ENCODE data around the gene PLEKHB2.
A peak's percentile ranks its signal among the peaks of the same experiment; 100 is the strongest.
"Not testable (repeated sequence)": the region's sequence is repeated elsewhere in the genome, so short reads cannot be mapped to it uniquely, and the experiment has no call there.

The PLEKHB2 gene

DNA sequence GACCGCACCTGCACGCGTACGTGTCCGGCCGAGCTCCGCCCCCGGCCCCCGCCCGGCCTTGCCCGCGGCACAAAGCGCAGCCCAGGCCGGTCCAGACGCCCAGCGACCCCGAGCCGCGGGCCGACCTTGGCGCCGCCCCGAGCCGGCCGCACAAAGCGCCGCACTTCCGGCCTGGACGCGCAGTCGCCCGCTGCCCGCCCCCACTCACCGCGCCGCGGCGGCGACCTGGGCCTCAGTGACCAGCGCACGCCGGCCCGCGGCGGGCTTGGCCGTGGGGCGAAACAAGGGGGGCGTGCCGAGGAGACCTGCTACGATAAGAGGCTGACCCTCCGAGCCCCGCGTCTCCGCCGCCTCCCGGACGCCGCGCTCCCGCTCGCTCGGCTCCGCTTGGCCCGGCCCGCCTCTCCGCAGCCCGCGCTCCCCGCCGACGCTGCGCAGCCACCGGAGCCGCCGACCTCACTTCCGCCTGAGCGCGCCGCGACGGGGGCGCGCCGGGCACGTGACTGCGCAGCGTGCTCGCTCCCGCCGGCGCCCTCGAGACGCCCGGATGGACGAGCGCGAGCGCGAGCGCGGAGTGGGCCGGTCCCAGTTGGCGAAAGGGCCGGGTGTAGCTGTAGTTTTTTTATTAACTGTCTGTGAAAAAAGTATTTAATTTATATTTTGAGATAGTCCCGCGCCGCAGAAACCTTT lies 12.0 kb upstream of the PLEKHB2 start, which contains the start of gene FAM168B:
Gene FAM168B, minus strand, starts transcription at position 455 of the 690 bp plus-strand sequence. CDS start 10,814 bp downstream, outside the sequence.
- peak within 1 kb of the TSS; percentile 80 for H3K4me3 ChIP-seq (ENCODE audit: low read depth, low read length)
- peak; percentile 63 for DNase-seq (ENCODE audit: low read depth)

DNA sequence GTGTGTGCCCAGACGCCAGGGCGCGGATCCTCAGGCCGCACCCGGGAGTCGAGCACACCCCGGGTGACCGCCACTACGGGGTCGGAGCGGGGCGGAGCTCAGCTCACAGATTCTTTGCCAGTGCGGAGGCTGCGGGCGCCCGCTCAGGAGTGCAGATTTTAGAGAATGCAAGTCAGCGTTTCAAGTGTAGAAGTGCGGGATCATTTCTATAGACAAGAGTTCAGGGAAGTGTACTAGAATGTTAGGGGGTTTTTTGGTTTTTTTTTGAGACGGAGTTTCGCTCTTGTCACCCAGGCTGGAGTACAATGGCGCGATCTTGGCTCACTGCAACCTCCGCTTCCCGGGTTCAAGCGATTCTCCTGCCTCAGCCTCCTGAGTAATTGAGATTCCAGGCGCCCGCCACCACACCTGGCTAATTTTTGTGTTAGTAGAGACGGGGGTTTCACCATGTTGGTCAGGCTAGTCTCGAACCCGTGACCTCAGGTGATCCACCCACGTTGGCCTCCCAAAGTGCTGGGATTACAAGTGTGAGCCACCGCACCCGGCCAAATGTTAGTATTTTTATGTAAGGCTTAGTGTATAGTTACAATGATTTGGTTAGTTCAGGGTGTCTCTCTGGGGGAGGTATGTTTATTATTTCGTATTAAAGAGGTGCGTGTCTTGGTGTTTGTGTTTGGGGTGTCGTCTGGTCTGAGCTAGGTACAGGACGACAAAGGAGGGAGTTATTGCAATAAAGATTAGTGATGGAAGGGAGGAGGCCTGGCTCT lies 11.3 kb upstream of the PLEKHB2 start:
- DNase-seq (ENCODE audit: low read depth) = no peak
- H3K4me3 ChIP-seq (ENCODE audit: low read depth, low read length) = peak overlapping the region; percentile 80

DNA sequence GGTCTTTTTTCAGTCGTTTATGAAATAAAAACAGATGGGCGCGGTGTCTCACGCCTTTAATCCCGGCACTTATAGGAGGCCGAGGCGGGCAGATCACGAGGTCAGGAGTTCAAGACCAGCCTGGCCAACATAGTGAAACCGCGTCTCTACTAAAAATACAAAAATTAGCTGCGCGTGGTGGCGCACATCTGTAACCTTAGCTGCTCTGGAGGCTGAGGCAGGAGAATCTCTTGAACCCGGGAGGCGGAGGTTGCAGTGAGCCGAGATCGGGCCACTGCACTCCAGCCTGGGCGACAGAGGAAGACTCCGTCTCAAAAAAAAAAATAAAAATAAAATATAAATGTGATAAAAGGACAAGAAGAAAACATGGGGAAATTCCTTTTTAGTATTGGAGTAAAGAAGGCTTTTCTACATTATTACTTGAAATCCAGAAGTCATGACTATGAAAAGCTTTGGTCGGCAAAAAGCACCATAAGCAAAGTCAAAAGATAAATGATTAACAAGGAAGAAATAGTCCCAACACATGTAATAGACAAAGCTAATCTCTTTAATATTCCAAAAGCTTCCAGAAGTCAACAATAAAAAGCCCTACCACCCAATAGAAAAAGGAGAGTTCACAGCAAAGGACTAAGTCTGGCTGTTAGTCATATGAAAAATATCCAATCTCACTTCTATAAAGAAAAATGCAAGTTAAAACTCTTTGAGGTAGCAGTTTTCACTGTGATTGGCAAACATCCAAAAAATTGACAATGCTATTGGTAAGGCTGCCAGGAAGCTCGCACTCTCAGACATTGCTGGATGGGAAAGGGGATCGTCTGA lies 10.5 kb upstream of the PLEKHB2 start:
- DNase-seq (ENCODE audit: low read depth) = no peak
- no peak overlapping the region for H3K4me3 ChIP-seq (ENCODE audit: low read depth, low read length)

DNA sequence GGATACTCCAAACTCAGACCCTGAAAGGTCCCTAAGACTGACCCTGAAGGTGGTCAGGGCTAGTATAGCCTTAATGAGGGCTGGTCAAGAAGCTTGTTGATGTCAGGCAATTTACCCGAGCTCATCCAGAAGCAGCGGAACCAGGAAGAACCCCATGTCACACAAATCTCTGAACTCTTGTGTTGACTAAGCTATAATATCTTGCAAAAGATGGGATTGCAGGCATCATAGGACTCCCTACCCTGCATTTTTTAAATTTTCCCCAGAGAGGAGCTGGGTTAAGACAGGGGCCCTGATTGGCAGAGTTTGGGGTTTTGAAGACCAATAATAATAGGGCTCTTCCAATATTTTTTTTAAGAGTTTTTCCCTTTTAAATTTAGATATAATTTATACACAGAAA lies 2.0 kb upstream of the PLEKHB2 start:
- H3K4me3 ChIP-seq (ENCODE audit: low read depth, low read length) = no peak overlapping the region
- DNase-seq (ENCODE audit: low read depth) = no peak

DNA sequence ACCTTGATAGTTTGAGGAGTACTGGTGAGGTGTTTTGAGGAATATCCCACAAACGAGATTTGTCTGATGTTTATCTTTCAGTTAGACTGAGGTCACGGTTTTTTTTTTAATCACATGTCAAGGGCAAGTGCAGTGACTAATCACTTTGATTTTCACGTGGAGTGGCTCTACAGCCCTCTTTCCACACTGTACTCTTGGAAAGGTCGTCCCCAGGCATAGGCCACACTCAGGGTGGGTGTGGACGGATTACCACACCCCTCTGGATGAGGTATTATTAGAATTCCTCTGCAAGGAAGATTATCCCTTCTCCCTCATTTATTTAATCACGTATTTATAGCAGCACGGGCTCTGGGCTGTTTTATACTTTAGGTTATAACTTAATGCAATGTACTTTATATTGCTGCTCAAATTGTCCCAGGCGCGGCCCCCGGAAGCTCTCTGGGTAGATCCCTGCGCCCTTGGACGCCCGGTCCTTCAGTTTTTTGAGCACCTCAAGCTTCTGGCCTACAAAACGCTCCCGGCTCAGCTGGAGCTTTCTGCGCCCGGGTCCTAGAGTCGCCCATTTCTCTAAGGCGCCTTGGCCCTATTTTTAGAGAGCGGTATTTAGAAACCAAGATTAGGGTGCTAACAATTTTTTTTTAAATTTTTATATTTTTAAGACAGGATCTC lies 515 bp upstream of the PLEKHB2 start:
- DNase-seq (ENCODE audit: low read depth) = peak; percentile 20

DNA sequence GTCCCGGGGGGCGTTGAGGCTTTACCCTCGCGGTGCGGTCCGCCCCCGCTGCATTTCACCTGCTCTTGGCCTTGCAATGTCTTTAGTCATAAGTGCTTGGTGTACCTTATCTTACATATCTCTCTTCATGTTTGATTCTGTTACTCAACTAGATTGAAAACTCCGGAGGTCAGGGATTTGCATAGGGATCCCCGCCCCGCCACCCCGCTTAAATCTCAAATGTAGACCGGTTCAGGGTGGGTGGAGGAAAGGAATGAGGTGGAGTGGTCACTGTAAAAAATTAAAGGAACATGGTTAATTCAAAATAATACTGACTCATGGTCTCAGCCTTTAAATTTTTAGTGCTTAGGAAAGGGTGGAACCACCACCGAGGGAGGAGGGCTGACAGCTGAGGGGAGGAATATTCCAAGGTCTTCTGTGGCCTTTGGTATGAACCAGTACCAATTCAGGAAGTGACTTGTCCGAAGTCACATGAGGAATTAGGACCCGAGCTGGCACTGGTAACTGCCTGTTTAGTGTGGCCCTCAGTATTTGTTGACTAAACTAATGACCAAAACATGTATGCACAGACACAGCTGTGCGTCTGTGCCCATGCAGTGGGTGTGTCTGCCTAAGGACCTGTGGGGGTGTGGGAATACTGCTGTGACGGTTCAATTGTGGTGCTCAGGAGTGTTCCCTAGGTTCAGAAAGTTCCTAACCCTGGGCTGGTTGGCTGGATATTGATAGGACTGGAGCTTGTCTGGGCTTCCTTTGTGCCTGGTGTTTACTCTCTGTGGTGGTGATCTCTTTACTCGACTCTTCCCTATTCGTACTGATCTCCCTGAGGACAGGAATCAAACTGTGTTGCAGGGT lies 1.0 kb downstream of the PLEKHB2 start:
- peak overlapping the region; percentile 97 for H3K4me3 ChIP-seq (ENCODE audit: low read depth, low read length)
- DNase-seq (ENCODE audit: low read depth) = no peak

More for the DNA sequence above, 515 bp upstream of the PLEKHB2 start:
- peak overlapping the region; percentile 97 for H3K4me3 ChIP-seq (ENCODE audit: low read depth, low read length)

DNA sequence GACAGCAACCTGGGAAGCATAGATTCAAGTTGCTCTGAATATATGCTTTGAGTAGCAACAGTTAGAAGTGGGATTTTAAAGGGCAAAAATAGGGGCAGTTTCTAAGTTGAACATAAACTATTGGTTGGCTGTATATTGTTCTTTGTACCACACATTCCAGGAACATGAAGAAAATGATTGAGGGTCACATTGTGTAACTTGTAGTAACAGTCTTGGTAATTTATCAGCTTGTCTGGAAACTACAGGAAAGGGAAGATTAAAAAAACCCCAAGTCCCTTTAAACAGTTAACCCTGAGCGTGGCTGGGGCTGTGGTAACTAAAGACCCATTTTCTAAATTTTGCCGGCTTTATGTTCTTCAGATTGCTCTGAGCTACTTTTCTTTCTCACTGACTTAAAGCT lies 7.4 kb downstream of the PLEKHB2 start:
- DNase-seq (ENCODE audit: low read depth) = no peak
- no peak overlapping the region for H3K4me3 ChIP-seq (ENCODE audit: low read depth, low read length)

DNA sequence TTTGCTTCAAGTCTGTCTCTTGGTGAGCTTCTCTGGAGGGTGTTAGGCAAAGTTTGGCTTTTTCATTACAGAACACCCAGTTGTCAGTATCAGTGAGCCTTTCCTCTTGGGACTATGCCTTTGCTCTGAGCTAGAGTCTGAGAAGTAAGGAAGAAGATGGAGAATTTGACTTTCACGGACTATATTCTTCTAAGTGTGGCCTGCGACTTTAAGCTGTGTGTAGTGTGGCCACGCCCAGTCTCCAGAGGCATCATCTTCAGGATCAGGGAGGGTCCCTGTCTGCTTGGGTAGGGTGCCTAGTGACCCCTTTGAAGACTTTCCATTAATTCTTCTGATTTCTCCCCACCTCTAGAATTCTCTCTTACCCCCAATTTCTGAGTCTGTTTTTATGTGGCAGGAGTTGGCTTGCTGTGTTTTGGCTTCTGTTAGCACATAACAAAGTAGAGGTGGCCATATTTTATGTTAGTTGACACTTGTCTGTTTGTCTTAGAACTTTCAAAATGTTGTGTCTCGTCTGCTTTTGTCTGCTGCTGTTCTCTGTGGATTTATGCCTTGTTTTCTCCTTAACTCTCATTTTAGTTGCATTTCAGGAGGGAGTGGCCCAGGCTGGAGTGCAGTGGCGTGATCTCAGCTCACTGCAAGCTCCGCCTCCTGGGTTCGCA lies 8.6 kb downstream of the PLEKHB2 start:
- no peak for DNase-seq (ENCODE audit: low read depth)
- no peak overlapping the region for H3K4me3 ChIP-seq (ENCODE audit: low read depth, low read length)

DNA sequence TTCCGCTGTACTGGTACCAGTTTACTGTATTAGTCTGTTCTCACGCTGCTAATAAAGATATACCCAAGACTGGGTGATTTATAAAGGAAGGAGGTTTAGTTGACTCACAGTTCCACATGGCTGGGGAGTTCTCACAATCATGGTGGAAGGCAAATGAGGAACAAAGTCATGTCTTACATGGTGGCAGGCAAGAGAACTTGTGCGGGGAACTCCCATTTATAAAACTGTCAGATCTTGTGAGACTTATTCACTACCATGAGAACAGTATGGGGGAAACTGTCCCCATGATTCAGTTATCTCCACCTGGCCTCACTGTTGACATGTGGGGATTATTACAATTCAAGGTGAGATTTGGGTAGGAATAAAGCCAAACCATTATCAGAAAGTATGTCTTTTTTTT lies 9.8 kb downstream of the PLEKHB2 start:
- not testable (repeated sequence) for DNase-seq (ENCODE audit: low read depth); H3K4me3 ChIP-seq (ENCODE audit: low read depth, low read length)

DNA sequence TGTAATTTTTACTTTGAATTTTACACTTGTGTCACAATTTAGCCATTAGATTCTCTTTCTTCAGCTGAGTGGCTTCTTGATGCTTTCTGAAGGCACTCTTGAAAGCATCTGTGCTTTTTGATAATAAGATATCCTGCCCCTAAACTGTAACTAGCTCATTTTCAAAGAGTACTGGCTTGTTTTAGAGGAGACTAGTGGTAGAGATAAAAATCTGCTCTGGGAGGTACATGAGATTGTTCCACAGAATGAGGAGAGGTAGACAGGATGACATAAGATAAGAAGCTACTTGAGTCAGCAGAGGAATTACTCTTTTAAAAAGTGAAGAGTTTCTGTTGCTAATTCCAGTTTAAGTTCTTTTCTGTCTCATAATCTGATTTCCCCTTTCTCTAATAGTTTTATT lies 10.6 kb downstream of the PLEKHB2 start:
- no peak for DNase-seq (ENCODE audit: low read depth)
- H3K4me3 ChIP-seq (ENCODE audit: low read depth, low read length) = no peak overlapping the region

DNA sequence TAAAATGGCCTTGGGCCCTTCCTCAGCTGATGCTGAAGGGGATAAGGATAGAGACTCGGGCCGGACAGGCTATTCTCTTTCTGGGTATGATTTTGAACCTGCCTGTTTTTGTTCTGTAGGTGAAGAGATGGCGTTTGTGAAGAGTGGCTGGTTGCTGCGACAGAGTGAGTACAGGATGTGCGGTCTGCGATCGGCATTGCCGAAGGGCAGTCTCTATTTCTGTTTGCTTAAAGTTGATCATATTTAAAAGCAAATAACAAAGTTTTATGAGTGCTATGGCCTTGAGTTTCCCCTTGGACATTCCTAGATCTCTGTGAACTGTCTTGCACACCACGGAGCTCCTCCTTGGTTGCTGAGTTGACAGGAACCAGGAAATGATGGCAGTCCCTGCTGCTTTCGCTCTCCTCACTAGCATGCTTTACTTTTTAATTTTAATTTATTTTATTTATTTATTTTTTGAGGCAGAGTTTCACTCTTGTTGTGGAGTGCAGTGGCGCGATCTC lies 15.7 kb downstream of the PLEKHB2 start:
- no peak for DNase-seq (ENCODE audit: low read depth)
- H3K4me3 ChIP-seq (ENCODE audit: low read depth, low read length) = no peak overlapping the region

DNA sequence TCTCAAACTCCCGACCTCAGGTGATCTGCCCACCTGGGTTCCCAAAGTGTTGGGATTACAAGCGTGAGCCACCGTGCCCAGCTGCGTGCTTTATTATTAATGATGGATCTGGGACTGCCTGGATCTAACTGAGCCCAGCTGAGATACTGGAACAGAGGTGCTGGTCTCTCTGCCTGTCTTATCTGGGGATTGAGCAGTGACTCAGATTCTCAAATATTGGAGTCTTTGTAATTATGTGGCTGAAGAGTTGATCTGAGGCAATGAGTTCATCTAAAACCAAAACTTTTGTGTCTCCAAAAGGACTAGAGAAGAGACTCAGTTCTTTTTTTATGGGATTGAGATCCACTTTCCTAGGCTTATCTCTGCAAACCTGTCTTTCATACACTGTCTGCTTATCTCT lies 16.3 kb downstream of the PLEKHB2 start:
- no peak overlapping the region for H3K4me3 ChIP-seq (ENCODE audit: low read depth, low read length)
- DNase-seq (ENCODE audit: low read depth) = no peak

DNA sequence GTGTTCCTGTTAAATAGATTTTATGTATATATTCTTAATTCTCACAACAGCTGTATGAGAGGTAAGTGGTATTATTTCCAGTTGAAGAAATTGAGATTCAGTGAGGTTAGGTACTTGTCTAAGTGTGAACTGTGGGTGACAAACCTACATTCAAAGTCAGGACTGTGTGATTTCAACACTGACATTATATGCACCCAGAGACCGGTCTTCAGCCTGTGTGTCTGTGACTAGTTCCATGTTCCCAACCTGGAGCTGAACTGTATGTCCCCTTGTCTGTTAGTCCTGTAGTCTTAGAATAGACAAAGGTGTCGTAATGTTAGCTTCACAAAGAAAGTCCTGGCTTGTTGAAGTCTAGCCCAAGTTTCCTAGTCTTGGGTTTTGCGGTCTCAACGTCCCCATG lies 17.4 kb downstream of the PLEKHB2 start:
- DNase-seq (ENCODE audit: low read depth) = no peak
- H3K4me3 ChIP-seq (ENCODE audit: low read depth, low read length) = no peak overlapping the region

DNA sequence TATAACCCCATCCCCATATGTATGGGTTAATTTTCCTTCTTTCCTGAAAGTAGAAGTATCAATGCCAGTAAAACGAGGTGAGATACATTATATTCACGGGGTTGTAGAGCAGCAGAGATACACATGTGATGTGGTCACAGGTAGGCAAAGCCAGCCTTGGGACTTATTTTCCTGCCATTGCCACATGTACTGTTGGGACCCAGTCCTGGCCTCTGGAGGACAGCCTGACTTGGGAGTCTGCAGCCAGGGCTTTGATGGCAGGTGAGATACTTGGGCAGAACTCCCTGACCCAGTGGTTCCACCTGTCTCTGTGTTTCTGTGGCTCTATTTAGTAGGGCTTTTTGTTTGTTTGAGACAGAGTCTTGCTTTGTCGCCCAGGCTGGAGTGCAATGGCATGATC lies 18.1 kb downstream of the PLEKHB2 start:
- no peak for DNase-seq (ENCODE audit: low read depth)
- no peak overlapping the region for H3K4me3 ChIP-seq (ENCODE audit: low read depth, low read length)

DNA sequence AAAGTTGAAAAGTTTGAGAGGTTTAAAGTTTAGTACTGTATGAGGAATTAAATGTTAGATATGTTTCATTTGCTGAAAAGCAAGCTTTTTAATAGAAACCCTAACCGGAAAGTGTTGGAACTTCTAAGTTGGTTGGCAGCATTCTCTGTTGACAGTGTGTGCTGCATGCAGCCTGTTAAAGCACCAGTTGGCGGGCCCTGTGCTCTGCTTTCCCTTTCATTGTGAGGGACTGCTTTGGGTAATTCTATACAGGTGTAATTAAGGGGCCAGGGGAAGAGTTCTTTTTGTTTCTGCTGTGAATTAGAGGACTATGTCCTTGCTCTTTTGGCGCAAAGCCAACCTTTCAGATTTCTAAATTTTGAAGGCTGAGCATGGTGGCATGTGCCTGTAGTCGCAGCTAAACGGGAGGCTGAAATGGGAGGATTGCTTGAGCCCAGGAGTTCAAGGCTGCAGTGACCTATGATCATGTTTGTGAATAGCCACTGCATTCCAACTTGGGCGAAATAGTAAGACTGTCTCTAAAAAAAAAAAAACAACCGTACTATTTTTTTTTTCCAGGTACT lies 20.1 kb downstream of the PLEKHB2 start:
- no peak for DNase-seq (ENCODE audit: low read depth)
- no peak overlapping the region for H3K4me3 ChIP-seq (ENCODE audit: low read depth, low read length)

DNA sequence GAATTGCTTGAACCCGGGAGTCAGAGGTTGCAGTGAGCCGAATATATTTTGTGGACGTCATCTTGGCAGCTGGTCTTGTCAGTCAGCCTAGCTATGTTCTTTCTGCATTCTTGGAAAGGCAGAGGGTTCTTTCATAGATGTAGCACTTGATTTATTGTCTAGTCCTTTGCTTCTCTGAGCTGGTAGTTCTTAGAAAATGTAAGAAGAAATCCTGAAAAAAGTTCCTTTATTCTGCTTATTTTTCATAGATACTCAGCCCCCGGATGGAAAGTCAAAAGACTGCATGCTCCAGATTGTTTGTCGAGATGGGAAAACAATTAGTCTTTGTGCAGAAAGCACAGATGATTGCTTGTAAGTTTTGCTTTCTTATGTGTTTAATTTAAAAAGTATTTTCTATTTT lies 21.3 kb downstream of the PLEKHB2 start:
- no peak for DNase-seq (ENCODE audit: low read depth)
- no peak overlapping the region for H3K4me3 ChIP-seq (ENCODE audit: low read depth, low read length)

DNA sequence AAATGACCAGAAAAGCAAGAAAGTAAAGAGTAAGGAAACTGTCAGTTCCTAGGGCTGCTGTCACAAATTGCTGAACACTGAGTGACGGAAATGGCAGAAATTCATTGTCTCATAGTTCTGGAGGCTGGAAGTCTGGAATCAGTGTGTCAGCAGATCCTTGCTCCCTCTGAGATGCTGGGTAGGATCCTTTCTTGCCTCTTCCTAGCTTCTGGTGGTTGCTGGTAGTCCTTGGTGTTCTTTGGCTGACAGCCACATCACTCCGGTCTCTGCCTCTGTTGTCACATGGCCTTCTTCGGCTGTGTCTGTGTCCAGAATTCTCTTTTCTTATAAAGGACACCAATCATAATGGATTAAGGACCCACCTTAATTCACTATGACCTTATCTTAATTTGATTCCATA lies 21.9 kb downstream of the PLEKHB2 start:
- DNase-seq (ENCODE audit: low read depth) = no peak
- no peak overlapping the region for H3K4me3 ChIP-seq (ENCODE audit: low read depth, low read length)

DNA sequence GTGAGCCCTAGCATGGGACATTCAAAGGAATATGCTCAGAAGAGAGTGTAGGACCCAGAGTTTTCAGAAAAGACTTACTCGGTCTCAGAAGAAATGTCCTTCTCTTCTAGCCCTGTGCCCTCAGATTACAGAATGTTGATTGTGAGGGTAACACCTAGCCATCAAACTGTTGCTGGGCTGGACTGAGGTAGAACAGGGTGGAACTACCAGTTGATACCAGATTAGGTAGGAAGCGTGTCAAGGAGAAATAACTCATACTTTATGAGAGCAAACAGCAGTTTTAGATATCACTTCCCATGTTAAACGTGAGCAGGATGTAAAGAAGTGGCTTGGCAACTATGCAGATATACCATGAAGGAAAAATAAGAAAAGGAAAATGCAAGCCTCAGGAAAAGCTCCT lies 22.8 kb downstream of the PLEKHB2 start:
- no peak for DNase-seq (ENCODE audit: low read depth)
- no peak overlapping the region for H3K4me3 ChIP-seq (ENCODE audit: low read depth, low read length)

All from skeletal muscle cell (primary cell).